ENCODE measurements around the gene ANKZF1. TPM values are rescaled to one million over a fixed set of nuclear protein-coding genes. Genes with fewer than 3 reads are reported as not detected.

Gene ANKZF1
- total and polyA plus RNA-seq, 3 donors from 2014 or later, result 27.9 to 56.4 (median 50.9) TPM

DNA sequence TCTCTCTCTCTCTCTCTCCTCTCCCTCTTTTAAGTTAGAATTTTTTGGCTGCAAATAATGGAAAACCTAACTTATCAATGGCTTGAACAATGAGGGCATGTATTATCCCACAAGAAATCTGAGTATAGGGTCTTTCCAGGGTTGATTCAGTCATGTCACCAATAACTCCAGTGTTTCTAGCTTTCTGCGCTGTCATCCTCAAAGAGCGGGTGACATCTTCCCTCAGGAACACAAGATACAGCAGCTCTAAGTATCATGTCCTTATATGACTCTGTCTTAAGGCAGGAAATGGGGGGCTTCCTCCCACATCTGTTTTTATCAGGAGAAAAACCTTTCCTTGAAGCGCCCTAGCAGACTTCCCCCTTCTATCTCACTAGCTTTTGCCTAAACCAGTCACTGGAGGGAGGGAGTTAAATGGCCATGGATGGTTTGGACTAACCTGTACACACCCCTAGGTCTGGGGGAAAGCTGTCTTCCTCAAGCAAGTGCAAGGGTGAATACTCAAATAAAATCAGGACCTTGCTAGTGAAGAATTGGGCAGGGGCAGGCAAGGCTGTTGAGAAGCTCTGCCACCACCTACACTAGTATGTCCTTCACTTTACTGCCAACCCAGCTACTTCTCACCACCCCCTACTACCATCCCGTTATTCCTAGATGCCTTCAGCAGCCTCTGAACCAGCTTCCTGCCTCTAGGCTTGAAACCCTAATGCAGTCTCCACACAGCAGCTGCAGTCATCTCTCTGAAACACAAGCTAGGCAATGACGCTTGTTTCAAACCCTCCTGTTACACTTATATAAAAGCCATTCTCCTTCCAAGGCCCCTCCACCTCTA is 31.6 kb downstream of the ANKZF1 start:
- Histone ChIP-seq H3K4me3 (no peak overlapping the region), H3K27ac (no peak overlapping the region), H3K9me3 (no peaks in the 10 kb centered on the region), H3K27me3 (no peaks in the 10 kb centered on the region), H3K36me3 (ENCODE audit: low read depth, missing control alignments) (no peaks in the 10 kb centered on the region), H3K4me1 (no peaks in the 10 kb centered on the region)
- intact Hi-C loops (cut with DNase I; ENCODE audit: low total_unique reads), result no loop called here
- TF ChIP-seq POLR2A (IDR thresholded peaks at IDR 0.05), result no peak
- no peak for TF ChIP-seq CTCF (IDR thresholded peaks at IDR 0.05)
- no peak for DNase-seq
- 65 to 68% methylated on average over 5 of the region's 5 CpGs for WGBS, 2 donors

DNA sequence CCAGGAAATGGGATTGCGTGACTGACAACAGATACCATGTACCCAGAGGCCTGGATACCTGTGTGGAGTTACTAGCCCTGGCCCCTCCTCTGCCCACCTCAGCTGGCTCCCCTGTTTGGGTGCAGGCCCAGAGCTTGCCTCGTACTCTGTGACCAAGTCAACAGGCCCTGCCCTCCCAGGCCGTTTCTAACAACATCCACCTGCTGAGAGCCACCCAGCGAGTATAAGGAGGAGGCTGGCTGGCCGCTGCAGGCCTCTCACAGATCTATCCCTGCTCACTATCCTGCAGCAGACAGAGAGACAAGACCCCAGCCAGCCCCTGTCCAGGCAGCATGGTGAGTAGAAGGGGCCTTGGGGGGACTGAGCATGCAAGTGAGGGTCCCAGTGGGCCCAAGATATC is 36.6 kb downstream of the ANKZF1 start:
- DNase-seq, result no peak
- intact Hi-C loops (cut with DNase I; ENCODE audit: low total_unique reads), result no loop called here
- no peaks in the 10 kb centered on the region for H3K27me3 ChIP-seq
- H3K9me3 ChIP-seq, result no peaks in the 10 kb centered on the region
- no peak for TF ChIP-seq CTCF (IDR thresholded peaks at IDR 0.05)
- TF ChIP-seq POLR2A (IDR thresholded peaks at IDR 0.05), result no peak
- no peaks in the 10 kb centered on the region for H3K36me3 ChIP-seq (ENCODE audit: low read depth, missing control alignments)
- H3K4me1 ChIP-seq, result no peaks in the 10 kb centered on the region
- H3K27ac ChIP-seq, result no peak overlapping the region
- WGBS, 2 donors, result 75 to 79% methylated on average over 3 to 5 of the region's 5 CpGs
- no peak overlapping the region for H3K4me3 ChIP-seq

DNA sequence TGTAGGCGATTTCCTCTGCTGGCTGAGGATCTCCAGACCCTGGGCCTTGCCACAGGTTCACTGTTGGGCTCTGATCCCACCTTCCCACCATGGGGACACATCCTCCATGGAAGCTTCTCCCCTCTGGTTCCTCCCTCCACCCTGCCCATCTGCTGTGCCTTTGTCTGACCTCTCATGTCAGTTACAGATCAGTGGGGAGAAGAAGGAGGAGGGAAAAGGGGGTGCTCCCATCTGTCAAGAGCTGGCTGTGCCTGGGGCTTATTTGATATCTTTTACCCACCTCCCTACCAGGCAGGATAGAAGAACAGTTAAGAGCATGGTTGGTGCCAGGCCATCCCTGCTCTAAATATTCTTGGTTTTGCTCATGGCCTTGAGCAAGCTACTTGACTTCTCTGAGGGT is 37.3 kb downstream of the ANKZF1 start:
- 93 to 100% methylated on average over 1 of the region's 1 CpG for WGBS, 2 donors
- intact Hi-C loops (cut with DNase I; ENCODE audit: low total_unique reads), result no loop called here
- no peak for TF ChIP-seq CTCF (IDR thresholded peaks at IDR 0.05)
- no peak for TF ChIP-seq POLR2A (IDR thresholded peaks at IDR 0.05)

DNA sequence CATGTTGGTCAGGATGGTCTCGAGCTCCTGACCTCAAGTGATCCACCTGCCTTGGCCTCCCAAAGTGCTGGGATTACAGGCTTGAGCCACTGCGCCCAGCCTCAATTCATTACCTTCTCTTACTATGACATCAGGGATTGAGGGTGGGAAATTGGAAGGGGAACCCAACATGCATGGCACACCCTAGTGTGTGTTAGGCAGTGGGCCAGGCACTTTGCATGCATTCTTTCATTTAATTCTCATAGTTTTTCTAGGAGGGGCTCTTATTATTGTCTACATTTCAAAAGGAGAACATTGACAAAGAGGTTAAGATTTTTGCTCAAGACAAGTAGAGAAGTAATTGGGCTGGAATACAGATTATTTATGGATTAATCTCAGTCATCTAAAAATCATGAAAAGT is 38.7 kb downstream of the ANKZF1 start:
- DNase-seq, result no peak
- Histone ChIP-seq H3K4me1 (no peaks in the 10 kb centered on the region), H3K9me3 (no peaks in the 10 kb centered on the region), H3K36me3 (ENCODE audit: low read depth, missing control alignments) (no peaks in the 10 kb centered on the region), H3K27me3 (no peaks in the 10 kb centered on the region), H3K4me3 (no peak overlapping the region), H3K27ac (no peak overlapping the region)
- 83 to 90% methylated on average over 2 of the region's 2 CpGs for WGBS, 2 donors
- TF ChIP-seq CTCF (IDR thresholded peaks at IDR 0.05), result no peak
- intact Hi-C loops (cut with DNase I; ENCODE audit: low total_unique reads), result no loop called here

More for the DNA sequence above, 37.3 kb downstream of the ANKZF1 start:
- Histone ChIP-seq H3K27ac (no peak overlapping the region), H3K36me3 (ENCODE audit: low read depth, missing control alignments) (no peaks in the 10 kb centered on the region), H3K9me3 (no peaks in the 10 kb centered on the region), H3K4me1 (no peaks in the 10 kb centered on the region), H3K4me3 (no peak overlapping the region), H3K27me3 (no peaks in the 10 kb centered on the region)
- DNase-seq, result no peak
